GM21367 (cell line): ENCODE results near the gene PIK3R1.

Experiments used
- ATAC-seq: cut with Tn5 transposase; IDR thresholded peaks from one replicate; pipeline ENCODE4 v1.9.1; 2021; ENCODE audit not compliant: unreplicated experiment

Gene PIK3R1

DNA sequence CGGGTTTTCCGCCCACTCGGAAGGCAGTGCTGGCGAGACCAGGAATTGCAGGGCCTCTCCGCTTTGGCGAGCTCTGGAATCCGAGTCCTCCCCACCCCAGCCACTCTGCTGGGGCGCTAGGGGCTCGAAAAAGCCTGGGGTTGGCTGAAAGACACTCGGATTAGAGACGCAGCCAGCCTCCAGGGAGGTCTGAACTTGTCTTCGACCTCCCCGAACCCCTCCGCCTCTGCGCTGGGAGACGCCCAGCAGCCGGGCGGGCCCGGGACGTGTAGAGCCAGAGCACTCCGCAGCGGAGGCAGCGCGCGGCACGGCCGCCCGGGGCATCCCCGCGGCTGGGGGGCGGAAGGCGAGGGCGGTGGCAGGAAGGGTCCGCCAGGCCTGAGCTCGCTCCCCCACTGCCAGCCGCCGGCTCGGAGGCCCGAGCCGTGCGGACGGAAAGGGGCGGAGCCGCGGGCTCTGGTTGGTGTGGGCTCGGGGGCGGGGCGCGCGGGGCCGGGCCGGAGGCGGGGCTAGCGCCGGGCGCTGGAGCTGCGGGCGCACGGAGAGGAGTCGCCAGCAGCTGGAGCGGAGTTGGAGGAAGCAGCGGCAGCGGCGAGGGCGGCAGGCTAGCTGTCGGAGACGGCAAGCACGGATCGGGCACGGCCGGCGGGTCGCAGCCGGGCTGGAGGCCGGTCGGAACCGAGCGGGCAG is at the start of gene PIK3R1:
Gene PIK3R1 (plus strand): TSS at position 549 of the 690 bp plus-strand sequence. CDS start 10,920 bp downstream, outside the sequence.
- peak; percentile 73 for ATAC-seq

- no peak for ATAC-seq
Measured at GRCh38 chr5:68167195-68167651, 48.3 kb upstream of the PIK3R1 start.

- no peak for ATAC-seq
Measured at GRCh38 chr5:68169903-68170302, 45.7 kb upstream of the PIK3R1 start.

DNA sequence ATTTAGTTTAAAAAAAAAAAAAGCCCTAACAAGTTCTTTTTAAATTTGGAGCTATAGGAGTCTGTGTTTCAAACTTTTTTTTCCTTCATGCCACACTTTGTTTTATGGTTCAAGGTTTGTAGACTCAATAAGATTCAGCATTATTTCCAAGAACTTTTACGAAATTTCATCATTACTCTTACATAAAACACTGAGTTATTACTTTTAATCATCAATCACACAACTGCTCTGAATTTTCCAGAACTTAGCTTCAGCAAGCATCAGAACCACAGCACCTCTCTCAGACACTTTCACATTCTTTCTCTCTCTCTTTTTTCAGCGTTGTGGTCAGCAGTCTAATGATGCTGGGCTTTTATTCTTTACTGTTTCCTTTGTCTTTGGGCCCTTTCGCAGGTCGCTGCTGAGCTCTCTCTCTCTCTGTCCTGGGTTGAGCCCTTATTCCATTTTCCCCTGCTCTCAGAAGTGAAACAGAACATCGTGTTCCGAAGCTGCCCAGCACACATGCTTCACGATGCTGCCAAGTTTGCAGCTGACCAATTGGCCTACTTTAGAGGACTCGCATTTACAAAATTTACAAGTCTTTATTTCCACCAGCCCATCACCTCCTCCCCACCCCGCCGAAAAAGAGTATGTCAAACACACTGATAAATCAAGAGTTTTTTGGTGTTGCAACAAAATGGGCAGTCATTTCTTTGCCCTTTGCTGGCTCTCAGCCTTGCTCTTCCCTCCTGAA is 44.6 kb upstream of the PIK3R1 start:
- ATAC-seq: no peak

DNA sequence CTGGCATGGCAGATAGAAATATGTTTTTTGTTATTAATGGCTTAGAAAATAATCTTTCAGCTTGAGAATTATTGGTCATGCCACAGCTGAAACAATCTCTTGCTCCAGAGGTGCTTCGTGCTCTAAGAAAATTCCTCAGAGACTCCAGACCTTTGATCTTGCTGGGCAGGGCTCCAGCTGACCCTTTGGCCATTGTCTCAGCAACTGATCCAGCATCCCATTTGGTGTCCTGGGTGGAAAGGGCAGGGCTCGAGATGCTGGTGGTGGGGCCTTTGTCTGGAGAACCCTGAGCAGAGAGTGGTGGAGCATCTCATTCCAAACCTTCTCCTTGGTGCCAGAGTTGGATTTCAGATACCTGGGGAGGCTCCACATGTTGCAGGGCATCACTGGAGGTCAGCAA is 43.2 kb upstream of the PIK3R1 start:
- ATAC-seq: no peak

- no peak for ATAC-seq
Measured at GRCh38 chr5:68173007-68173406, 42.5 kb upstream of the PIK3R1 start.

DNA sequence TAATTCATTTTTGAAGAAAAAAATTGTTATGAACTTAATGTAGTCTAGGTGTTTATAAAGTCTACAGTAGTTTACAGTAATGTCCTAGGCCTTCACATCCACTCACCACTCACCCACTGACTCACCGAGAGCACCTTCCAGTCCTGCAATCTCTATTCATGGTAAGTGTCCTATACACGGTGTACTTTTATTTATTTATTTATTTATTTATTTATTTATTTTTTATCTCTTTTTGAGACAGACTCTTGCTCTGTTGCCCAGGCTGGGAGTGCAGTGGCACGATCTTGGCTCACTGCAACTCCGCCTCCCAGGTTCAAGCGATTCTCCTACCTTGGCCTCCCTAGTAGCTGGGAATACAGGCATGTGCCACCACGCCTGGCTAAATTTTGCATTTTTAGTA is 39.3 kb upstream of the PIK3R1 start:
- no peak for ATAC-seq

DNA sequence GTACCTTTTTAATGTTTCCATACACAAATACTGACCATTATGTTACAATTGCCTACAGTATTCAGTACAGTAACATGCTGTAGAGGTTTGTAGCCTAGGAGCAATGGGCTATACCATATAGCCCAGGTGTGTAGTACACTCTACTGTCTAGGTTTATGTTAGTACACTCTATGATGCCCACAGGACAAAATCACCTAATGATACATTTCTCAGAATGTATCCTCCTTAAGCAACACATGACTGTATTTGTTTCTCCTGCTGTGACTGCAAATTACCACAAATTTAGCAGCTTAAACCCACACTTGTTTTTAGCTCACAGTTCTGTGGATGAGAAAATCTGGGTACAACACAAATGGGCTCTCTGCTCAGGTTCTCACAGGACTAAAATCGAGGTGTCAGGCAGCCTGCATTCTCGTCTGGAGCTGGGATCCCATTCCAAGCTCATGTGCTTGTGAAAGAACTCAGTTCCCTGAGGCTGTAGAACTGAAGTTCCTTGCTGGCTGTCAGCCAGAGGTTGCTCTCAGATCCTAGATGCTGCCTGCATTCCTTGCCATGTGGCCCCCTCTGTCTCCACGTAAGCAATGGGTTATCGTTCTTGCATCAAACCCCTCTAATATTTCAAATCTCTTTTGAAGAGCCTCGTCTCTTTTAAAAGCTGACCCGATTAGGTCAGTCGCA is 38.6 kb upstream of the PIK3R1 start:
- no peak for ATAC-seq

DNA sequence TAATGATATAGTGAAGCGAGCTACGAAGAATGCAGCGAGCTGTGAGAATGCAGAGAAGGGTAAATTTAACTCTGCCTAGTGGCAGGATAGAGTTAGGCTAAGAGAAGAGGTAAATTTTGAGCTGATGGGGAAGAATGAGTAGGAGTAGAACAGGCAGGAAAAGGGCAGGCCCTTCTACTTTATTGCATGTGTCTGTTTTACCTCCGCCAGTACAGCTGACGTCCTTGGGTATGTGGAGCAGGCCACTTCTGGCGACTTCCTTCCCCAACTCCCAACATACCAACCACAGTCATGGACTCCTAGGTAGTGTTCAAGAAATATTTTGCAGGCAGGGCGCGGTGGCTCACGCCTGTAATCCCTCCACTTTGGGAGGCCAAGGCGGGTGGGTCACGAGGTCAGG is 37.9 kb upstream of the PIK3R1 start:
- no peak for ATAC-seq

GRCh38 chr5:68178579-68178978 is 37.0 kb upstream of the PIK3R1 start:
- no peak for ATAC-seq

DNA sequence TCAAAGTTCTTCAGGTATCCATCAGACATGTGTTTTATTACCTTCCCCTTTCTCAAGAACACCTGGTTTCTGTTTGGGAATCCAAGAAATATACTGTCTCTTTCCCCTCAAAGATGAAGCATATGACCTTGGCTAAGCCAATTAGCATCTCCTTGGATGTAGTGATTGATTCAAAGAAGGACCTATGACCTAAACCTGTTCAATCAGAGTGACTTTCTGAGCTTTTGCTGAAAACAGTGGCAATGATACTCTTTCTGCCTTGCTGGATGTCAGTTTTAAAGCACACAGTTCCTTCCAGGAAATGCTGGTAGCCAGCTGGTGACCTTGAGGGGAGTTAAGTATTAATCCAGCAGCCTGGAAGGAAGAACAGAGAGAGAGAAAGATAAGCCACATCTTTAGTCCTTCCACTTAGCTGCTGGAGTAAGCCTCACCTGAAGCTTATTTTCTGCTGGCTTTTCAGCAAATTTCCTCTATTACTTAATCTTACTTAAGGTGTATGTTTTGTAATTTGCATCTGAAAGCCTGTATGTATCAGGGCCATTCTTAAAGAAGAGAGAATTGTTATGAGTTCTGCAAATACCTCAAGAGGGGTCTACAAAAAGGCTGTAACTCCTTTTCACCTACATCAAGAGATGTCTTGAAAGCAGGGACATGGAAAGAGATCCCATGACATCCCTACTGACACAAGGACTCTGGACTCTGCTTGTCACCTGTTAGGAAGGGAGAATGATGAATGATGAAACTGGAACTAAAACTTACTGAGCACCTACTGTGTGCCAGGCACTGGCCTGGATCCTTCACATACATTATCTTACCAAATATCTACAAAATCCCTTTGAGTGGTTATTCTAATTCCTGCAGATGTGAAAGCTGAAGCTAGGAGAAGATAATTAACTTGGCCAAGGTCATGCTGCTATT is 35.2 kb upstream of the PIK3R1 start:
- ATAC-seq: no peak

- ATAC-seq: no peak
Measured at GRCh38 chr5:68181039-68181599, 34.4 kb upstream of the PIK3R1 start.

DNA sequence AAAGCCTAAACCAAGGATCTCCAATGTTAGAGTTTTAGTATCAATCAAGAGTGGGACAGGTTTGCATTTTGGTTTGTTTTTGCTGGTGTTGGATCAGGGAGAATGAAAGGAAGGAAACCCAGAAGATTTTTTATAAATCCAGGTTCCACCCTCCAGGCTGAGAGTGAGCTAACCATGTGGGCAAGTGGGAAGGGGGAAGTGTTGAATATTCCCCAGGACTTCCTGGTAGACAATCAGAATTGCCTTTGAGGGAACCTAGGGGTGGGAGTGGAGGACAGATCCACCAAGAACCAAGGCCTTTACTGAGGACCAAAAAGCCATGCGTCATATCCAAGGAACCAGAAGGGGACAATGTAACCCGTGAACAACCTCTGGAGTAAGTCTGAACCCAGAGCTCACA is 33.5 kb upstream of the PIK3R1 start:
- no peak for ATAC-seq

DNA sequence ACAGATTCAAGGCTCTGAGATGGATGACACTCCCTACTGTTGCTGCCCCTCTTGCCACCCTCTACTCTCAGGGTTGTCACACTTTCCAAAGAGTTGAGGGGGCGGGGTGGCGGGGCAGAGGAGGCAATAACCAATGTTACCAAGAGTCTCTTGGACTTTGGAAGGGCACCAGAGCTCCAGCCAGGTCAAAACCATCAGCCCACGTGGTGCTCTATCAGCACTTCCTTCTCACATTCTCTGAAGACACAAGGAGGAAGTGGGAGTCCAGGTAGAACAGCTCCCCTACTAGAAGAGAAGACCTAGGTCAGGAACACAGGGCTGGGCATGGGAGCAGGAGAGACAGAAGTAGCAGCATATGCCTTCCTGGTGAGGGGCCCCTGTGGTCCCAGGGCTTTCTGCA is 33.0 kb upstream of the PIK3R1 start:
- ATAC-seq: no peak

- ATAC-seq: no peak
Measured at GRCh38 chr5:68187268-68188055, 28.1 kb upstream of the PIK3R1 start.

DNA sequence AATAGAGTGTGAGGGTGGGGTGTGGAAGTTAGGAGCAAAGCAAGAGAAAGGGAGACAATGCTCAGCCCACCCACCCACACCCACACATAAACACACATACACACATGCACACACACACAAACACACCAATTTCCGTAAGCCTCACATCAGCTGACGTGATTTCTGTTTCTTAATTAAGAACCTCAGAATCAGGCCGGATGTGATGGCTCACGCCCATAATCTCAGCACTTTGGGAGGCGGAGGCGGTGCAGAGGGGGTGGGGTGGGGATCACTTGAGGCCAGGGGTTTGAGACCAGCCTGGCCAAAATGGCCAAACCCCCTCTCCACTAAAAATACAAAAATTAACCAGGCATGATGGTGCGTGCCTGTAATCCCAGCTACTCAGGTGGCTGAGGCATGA is 26.4 kb upstream of the PIK3R1 start:
- no peak for ATAC-seq

DNA sequence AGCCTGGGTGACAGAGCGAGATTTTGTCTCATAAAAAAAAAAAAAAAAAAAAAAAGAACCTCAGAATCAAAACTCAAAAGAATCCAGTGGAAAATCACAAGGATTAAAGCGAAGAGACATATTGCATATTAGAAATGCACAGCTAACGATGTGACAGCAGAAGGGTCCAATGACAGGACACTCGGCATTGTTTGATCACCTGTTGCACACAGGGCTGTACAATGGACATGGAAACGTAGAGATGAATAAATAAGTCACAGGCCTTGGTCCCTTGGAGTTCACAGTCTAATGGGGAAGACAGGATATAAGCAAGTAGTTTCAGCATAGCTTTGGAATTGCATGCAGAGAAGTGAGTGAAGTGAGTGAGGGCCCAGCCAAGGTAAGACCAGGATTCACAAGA is 25.9 kb upstream of the PIK3R1 start:
- no peak for ATAC-seq

GRCh38 chr5:68190619-68191018 is 24.9 kb upstream of the PIK3R1 start:
- ATAC-seq: no peak

DNA sequence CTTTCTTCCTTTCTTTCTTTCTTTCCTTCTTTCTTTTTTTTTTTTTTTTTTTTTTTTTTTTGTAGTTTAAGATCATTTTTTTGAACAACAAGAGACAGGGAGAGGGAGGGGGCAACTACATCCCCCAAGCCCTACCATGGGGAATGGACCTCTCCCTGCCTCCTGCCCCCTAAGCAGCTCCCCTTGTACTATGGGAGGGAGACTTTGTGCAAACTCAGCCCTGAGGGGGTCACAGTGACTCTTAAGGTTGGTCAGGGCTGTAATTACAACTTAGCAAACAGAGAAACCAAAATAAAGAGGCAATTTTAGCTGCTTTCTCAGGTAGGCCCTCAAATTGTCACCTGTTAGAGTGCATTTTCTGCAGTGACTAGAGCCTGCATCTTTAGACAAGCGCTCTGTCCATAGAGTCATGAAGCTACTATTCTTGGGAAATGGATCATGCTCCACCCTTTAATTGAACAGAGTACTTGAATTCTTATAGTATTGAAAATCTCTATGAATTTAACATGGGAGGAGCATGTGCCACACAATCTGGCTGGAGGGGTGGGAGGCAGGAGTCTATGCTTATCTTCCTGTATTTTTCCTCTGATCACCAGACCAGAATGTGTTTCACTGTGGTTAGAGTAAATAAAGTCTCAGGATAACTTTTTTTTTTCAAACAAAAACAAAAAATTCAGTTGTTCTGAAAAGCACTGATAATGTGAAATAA is 24.3 kb upstream of the PIK3R1 start:
- ATAC-seq: no peak
